Mucosa of stomach (tissue), 1 donor: ENCODE results near the gene ANO10.
"Not testable (repeated sequence)": the region's sequence is repeated elsewhere in the genome, so short reads cannot be mapped to it uniquely, and the experiment has no call there.

Experiments
- H3K27me3 ChIP-seq: one replicate; pipeline ENCODE4 v1.7.0; 2013; ENCODE audit warnings: mild to moderate bottlenecking, low read length; ENCODE audit not compliant: control insufficient read depth, insufficient read depth
- H3K36me3 ChIP-seq: one replicate; pipeline ENCODE4 v1.7.0; 2013; ENCODE audit warnings: low read length; ENCODE audit not compliant: control insufficient read depth, insufficient read depth
- H3K4me1 ChIP-seq: one replicate; pipeline ENCODE4 v1.7.0; 2013; ENCODE audit warnings: mild to moderate bottlenecking, low read length; ENCODE audit not compliant: control insufficient read depth, insufficient read depth
- H3K4me3 ChIP-seq: one replicate; pipeline ENCODE4 v1.7.0; 2013; ENCODE audit warnings: low read length
- H3K9ac ChIP-seq: one replicate; pipeline ENCODE4 v1.7.0; 2013; ENCODE audit warnings: mild to moderate bottlenecking, low read length, moderate library complexity
- H3K9me3 ChIP-seq: one replicate; pipeline ENCODE4 v1.7.0; 2013; ENCODE audit warnings: mild to moderate bottlenecking, low read length, moderate library complexity; ENCODE audit not compliant: control insufficient read depth
- donor health status: Pancreatic carcinoma.

Gene ANO10

GRCh38 chr3:43549626-43550290 is 72.1 kb downstream of the ANO10 start:
- no peaks in the 10 kb centered on the region for H3K27me3 ChIP-seq
- H3K9me3 ChIP-seq, result no peaks in the 10 kb centered on the region
- no peak overlapping the region for H3K9ac ChIP-seq
- no peaks in the 10 kb centered on the region for H3K4me1 ChIP-seq
- no peaks in the 10 kb centered on the region for H3K36me3 ChIP-seq
- no peak overlapping the region for H3K4me3 ChIP-seq

- not testable (repeated sequence) for H3K9me3 ChIP-seq, H3K9ac ChIP-seq, H3K4me1 ChIP-seq, H3K27me3 ChIP-seq, H3K36me3 ChIP-seq, H3K4me3 ChIP-seq
Observed at GRCh38 chr3:43544277-43544676, 77.5 kb downstream of the ANO10 start.

DNA sequence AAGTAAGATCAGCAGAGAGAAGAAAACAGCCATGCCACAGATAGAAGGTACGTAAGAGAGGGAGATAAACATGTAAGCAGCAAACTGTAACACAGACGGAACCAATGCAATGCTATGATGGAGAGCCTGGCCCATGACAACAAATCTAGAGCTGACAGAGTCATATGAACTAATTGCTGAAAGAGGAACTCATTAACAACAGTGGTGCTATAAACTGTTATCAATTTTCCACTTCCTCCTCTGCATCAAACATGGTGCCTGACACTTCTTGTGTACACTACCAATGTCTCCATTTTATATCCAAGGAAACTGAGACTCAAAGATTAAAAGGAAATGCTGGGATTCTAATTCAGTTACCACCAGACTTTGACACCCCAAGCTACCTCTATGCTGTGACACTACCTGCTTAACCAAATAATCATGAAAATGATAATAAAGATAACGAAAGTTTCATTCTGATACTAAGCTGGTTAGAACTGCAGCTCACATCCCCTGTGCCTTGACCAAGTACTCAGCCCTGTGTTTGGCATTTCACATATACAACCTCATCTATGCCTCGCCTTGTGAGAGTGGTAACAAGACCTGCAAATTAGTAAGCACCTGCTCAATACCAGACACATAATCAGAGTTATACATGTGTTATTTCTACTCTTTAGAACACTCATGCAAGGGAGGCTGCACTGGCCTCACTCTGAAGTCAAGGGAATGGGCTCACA is 79.3 kb downstream of the ANO10 start:
- H3K27me3 ChIP-seq, result no peaks in the 10 kb centered on the region
- no peak overlapping the region for H3K4me3 ChIP-seq
- H3K4me1 ChIP-seq, result no peaks in the 10 kb centered on the region
- H3K9me3 ChIP-seq, result no peaks in the 10 kb centered on the region
- no peaks in the 10 kb centered on the region for H3K36me3 ChIP-seq
- H3K9ac ChIP-seq, result no peak overlapping the region

- no peak overlapping the region for H3K4me3 ChIP-seq
- H3K27me3 ChIP-seq, result no peaks in the 10 kb centered on the region
- H3K36me3 ChIP-seq, result no peaks in the 10 kb centered on the region
- no peak overlapping the region for H3K9ac ChIP-seq
- no peaks in the 10 kb centered on the region for H3K9me3 ChIP-seq
- H3K4me1 ChIP-seq, result no peaks in the 10 kb centered on the region
Observed at GRCh38 chr3:43540624-43541023, 81.2 kb downstream of the ANO10 start.

GRCh38 chr3:43539321-43539720 is 82.5 kb downstream of the ANO10 start:
- no peak overlapping the region for H3K9ac ChIP-seq
- H3K4me3 ChIP-seq, result no peak overlapping the region
- no peaks in the 10 kb centered on the region for H3K9me3 ChIP-seq
- no peaks in the 10 kb centered on the region for H3K36me3 ChIP-seq
- no peaks in the 10 kb centered on the region for H3K27me3 ChIP-seq
- no peaks in the 10 kb centered on the region for H3K4me1 ChIP-seq

DNA sequence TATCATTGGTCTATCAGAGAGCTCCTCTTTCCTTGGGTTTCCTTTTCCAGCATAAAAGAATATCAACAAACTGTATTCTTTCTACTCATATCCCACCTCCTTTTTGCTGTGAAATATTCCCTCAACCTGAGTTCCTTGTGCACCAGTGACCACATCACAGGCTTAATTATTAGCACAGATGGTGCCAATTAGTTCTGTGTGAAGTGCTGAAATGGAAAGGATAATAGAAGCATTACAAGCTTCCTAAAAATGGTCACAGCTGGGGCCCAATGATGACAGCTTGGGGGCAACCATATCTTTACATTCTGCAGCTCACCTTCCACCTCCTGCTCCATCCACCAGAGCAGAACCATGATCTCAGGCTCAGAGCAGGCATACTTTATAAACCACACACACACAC is 84.6 kb downstream of the ANO10 start:
- Histone ChIP-seq H3K9me3 (no peaks in the 10 kb centered on the region), H3K4me1 (no peaks in the 10 kb centered on the region), H3K27me3 (no peaks in the 10 kb centered on the region), H3K9ac (no peak overlapping the region), H3K4me3 (no peak overlapping the region), H3K36me3 (no peaks in the 10 kb centered on the region)

DNA sequence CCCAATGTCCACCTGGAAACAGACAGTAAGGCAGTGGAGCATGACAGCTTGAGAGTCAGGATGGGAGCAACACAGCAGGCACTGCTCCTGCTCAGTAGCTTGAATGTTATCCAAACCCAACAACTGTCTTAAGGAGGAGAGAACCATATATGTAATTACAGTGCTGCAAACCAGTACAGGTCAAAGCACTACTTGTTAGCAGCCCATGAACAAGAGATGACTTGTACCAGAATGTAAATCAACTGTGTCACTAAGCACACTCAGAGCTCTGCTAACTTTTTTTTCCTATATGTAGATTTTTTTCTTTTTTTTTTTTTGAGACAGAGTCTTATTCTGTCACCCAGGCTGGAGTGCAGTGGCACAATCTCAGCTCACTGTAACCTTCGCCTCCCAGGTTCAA is 87.1 kb downstream of the ANO10 start:
- no peaks in the 10 kb centered on the region for H3K27me3 ChIP-seq
- H3K4me3 ChIP-seq, result no peak overlapping the region
- H3K9me3 ChIP-seq, result no peaks in the 10 kb centered on the region
- no peaks in the 10 kb centered on the region for H3K36me3 ChIP-seq
- H3K9ac ChIP-seq, result no peak overlapping the region
- H3K4me1 ChIP-seq, result no peaks in the 10 kb centered on the region

DNA sequence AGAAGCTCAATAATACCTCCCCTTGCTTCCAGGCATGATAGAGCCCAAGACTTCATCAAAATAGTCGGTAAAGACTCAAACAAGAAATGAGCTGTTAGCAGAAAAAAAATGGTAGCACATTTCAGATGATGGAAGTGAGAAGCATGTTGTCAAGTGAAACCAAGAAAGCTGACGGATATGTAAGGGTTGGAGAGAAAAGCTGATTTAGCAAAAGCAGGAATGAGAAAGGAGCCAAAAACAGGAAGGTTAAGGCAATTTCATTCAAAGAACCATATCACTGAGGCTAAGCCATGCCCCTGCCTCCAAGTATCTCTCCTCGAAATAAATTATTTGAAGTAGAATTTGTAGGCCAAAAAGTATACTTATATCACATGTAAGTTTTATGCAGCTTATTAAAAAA is 88.8 kb downstream of the ANO10 start:
- no peaks in the 10 kb centered on the region for H3K27me3 ChIP-seq
- no peaks in the 10 kb centered on the region for H3K9me3 ChIP-seq
- no peaks in the 10 kb centered on the region for H3K36me3 ChIP-seq
- no peak overlapping the region for H3K9ac ChIP-seq
- no peak overlapping the region for H3K4me3 ChIP-seq
- no peaks in the 10 kb centered on the region for H3K4me1 ChIP-seq

DNA sequence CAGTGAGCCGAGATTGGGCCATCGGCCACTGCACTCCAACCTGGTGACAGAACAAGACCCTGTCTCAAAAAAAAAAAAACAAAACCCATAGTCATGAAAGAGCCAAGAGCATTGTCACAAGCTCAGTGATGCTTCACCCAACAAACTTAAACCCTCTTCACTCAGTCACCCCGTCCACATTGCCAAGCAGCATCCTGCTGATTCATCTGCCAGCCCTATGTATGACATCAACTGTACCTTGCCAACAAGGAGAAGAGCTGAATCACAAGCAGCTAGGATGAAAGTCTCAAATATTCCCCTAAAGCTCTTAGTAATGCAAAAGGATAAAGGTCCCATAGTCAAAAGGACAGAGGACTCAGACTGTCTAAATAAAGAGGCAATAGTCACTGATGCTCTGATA is 90.0 kb downstream of the ANO10 start:
- no peaks in the 10 kb centered on the region for H3K4me1 ChIP-seq
- no peak overlapping the region for H3K9ac ChIP-seq
- H3K4me3 ChIP-seq, result no peak overlapping the region
- no peaks in the 10 kb centered on the region for H3K27me3 ChIP-seq
- no peaks in the 10 kb centered on the region for H3K36me3 ChIP-seq
- no peaks in the 10 kb centered on the region for H3K9me3 ChIP-seq

DNA sequence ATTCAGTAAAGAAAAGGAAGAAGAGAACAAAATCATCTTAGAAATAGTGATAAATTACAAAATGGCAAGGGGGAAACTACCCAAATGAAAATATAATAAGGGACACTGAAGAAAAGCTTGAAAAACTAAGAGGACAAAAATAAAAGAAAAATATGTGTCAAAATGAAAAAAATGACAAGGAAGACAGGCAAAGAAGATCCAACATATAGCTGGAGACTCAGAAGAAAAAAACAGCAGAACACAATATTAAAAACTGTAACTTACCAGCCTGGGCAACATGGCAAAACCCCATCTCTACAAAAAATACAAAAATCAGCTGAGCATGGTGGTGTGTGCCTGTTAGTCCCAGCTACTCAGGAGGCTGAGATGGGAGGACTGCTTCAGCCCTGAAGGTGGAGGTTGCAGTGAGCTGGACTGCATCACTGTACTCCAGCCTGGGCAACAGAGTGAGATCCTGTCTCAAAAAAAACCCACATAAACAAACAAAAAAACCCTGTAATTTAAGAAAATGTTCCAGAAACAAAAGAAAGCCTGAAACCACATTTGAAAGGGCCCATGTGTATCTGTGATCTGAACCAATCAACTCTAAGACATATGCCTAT is 93.2 kb downstream of the ANO10 start:
- Histone ChIP-seq H3K9ac (no peak overlapping the region), H3K4me1 (no peaks in the 10 kb centered on the region), H3K9me3 (no peaks in the 10 kb centered on the region), H3K27me3 (no peaks in the 10 kb centered on the region), H3K36me3 (no peaks in the 10 kb centered on the region), H3K4me3 (no peak overlapping the region)

DNA sequence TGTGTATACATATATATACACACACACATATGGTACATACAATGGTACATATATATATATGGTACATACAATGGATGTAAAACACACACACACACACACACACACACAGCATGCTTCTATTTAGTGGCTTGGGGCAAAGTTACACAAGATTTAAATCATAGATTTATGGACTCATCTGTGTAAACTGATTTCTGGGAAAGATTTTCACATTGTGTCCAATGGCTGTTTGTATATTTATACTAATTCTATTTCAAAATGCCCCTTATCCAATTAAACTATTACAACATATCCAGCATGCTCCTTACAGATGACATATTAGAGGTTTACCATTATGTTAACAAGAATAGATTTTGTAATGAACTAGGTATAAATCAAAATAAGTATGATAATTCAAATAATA is 94.9 kb downstream of the ANO10 start:
- Histone ChIP-seq H3K9ac (no peak overlapping the region), H3K27me3 (no peaks in the 10 kb centered on the region), H3K4me1 (no peaks in the 10 kb centered on the region), H3K9me3 (no peaks in the 10 kb centered on the region), H3K4me3 (no peak overlapping the region), H3K36me3 (no peaks in the 10 kb centered on the region)

GRCh38 chr3:43525941-43526607 is 95.7 kb downstream of the ANO10 start:
- Histone ChIP-seq H3K9ac (no peak overlapping the region), H3K36me3 (no peaks in the 10 kb centered on the region), H3K4me3 (no peak overlapping the region), H3K9me3 (no peaks in the 10 kb centered on the region), H3K27me3 (no peaks in the 10 kb centered on the region), H3K4me1 (no peaks in the 10 kb centered on the region)
